Endothelial cell of umbilical vein (primary cell): Measurements from ENCODE around the gene SEMA4G. TPM values are rescaled to one million over a fixed set of nuclear protein-coding genes. Genes with fewer than 3 reads are reported as not detected.
A peak's percentile ranks its signal among the peaks of the same experiment; 100 is the strongest.

Experiments
- BruUV-seq: library from RNA; stranded (reverse); fragments of 400-500 nt; replicated peaks from 2 replicates; lab custom pipeline; 2021; lab: Mats Ljungman, UMichigan
- CTCF ChIA-PET: fragments of 300-600, 350-600 bp; sonication (Branson Sonifier 250); formaldehyde crosslinking; loops from one replicate; lab custom pipeline; 2021; ENCODE audit warnings: antibody characterized with exemption, inconsistent platforms; lab: Charles Lee
- POLR2A ChIA-PET: fragments of 300-600, 350-600 bp; sonication (Branson Sonifier 250); formaldehyde crosslinking; loops from one replicate; lab custom pipeline; 2021; ENCODE audit warnings: antibody characterized with exemption, inconsistent platforms; lab: Charles Lee
- DNase-seq: peaks from one replicate; pipeline ENCODE4 v3.0.0-alpha.2; 2011; ENCODE audit warnings: low read depth, low spot score
- FAIRE-seq: peaks from 2 replicates; lab custom pipeline; 2011; peaks lifted over from hg19 to GRCh38; lab: Jason Lieb, UNC
- H2AFZ ChIP-seq: 2 replicates; pipeline ENCODE4 v1.6.0; 2012; ENCODE audit warnings: low read depth, low read length, control low read depth, inconsistent platforms
- H3K27ac ChIP-seq: 2 replicates; pipeline ENCODE4 v1.5.1; 2011; ENCODE audit warnings: low read depth, mild to moderate bottlenecking, control low read depth, low read length, moderate library complexity; ENCODE audit not compliant: insufficient read depth
- H3K27me3 ChIP-seq, 2 experiments: 2 replicates each; pipeline versions ENCODE4 v1.6.0 to v1.6.1; 2011; ENCODE audit warnings: low read length in 2 of 2, mixed read lengths in 1 of 2; ENCODE audit not compliant: control insufficient read depth in 2 of 2, insufficient read depth in 2 of 2
- H3K36me3 ChIP-seq, 2 experiments: 2 replicates in 1 of 2; 3 replicates in 1 of 2; pipeline ENCODE4 v1.5.1; 2011; ENCODE audit warnings: low read length in 2 of 2, mild to moderate bottlenecking in 1 of 2, moderate library complexity in 1 of 2; ENCODE audit not compliant: control insufficient read depth in 2 of 2, insufficient read depth in 2 of 2; ENCODE audit errors: extremely low read depth in 1 of 2
- H3K4me1 ChIP-seq: 3 replicates; pipeline ENCODE4 v1.5.1; 2011; ENCODE audit warnings: mild to moderate bottlenecking, low read length; ENCODE audit not compliant: control insufficient read depth, insufficient read depth; ENCODE audit errors: extremely low read depth
- H3K4me2 ChIP-seq: 2 replicates; pipeline ENCODE4 v1.6.1; 2011; ENCODE audit warnings: low read length, control low read depth, mixed read lengths; ENCODE audit not compliant: insufficient read depth
- H3K4me3 ChIP-seq, 3 experiments: fragments of 200-600 bp in 1 of 3; sonication (generic), shearing (Covaris generic) in 1 of 3; replicated peaks in 1 of 3; 2 replicates each; pipeline ENCODE4 v1.5.1; 2011 to 2016; ENCODE audit warnings: control low read depth in 3 of 3, low read length in 3 of 3, mild to moderate bottlenecking in 2 of 3, inconsistent platforms in 1 of 3, low read depth in 1 of 3, moderate library complexity in 1 of 3; ENCODE audit not compliant: insufficient read depth in 1 of 3
- H3K79me2 ChIP-seq: 2 replicates; pipeline ENCODE4 v1.6.0; 2012; ENCODE audit warnings: low read length, inconsistent platforms; ENCODE audit not compliant: control insufficient read depth, insufficient read depth
- H3K9ac ChIP-seq: replicated peaks from 2 replicates; pipeline ENCODE3; 2011; ENCODE audit warnings: low read length, control low read depth; ENCODE audit not compliant: insufficient read depth; ENCODE audit errors: extremely low read depth
- H3K9me1 ChIP-seq: replicated peaks from 3 replicates; pipeline ENCODE4 v1.6.0; 2011; ENCODE audit warnings: mild to moderate bottlenecking, low read length; ENCODE audit not compliant: control insufficient read depth, insufficient read depth; ENCODE audit errors: extremely low read depth
- H3K9me3 ChIP-seq: replicated peaks from 2 replicates; pipeline ENCODE4 v1.5.1; 2012; ENCODE audit warnings: low read length, inconsistent platforms; ENCODE audit not compliant: control insufficient read depth, insufficient read depth
- H4K20me1 ChIP-seq: replicated peaks from 2 replicates; pipeline ENCODE3; 2011; ENCODE audit warnings: mild to moderate bottlenecking, low read length; ENCODE audit not compliant: control insufficient read depth, insufficient read depth; ENCODE audit errors: extremely low read depth
- CTCF ChIP-seq, 2 donors: IDR thresholded peaks; 1 replicate in 1 of 2; 2 replicates in 1 of 2; pipeline ENCODE4 v1.5.1; 2011; ENCODE audit warnings: low read length in 2 of 2, mild to moderate bottlenecking in 2 of 2, moderate library complexity in 2 of 2, control low read depth in 1 of 2, inconsistent platforms in 1 of 2, low read depth in 1 of 2; ENCODE audit not compliant: insufficient read depth in 1 of 2; ENCODE audit errors: extremely low read depth in 1 of 2
- EZH2 ChIP-seq: IDR thresholded peaks from 2 replicates; pipeline ENCODE4 v1.6.1; 2012; ENCODE audit warnings: borderline replicate concordance, low read depth, mild to moderate bottlenecking, moderate library complexity, low read length, inconsistent platforms; ENCODE audit not compliant: severe bottlenecking
- JUN ChIP-seq: IDR thresholded peaks from 2 replicates; pipeline ENCODE4 v1.6.1; 2011; ENCODE audit warnings: borderline replicate concordance, low read depth; ENCODE audit not compliant: insufficient read length, insufficient read depth
- POLR2A ChIP-seq: IDR thresholded peaks from 2 replicates; pipeline ENCODE4 v1.6.1; 2012; ENCODE audit warnings: low read depth, mild to moderate bottlenecking, control low read depth, low read length
- POLR2AphosphoS5 ChIP-seq: IDR thresholded peaks from 2 replicates; pipeline ENCODE4 v1.6.1; 2012; ENCODE audit warnings: low read depth, mild to moderate bottlenecking, control low read depth, low read length, moderate library complexity; ENCODE audit not compliant: insufficient read depth
- dilution Hi-C: fragments of 300-500 bp; cut with MboI; formaldehyde crosslinking; loops from one replicate; pipeline ENCODE4 v1.15.0; 2019; ENCODE audit warnings: low sequenced_read_pairs; ENCODE audit not compliant: extremely low pct_ligation_motif_present
- intact Hi-C: fragments of 100-400 bp; cut with micrococcal nuclease; formaldehyde crosslinking; loops from one replicate; pipeline ENCODE4 v1.10.0; 2022
- polyA plus RNA-seq, 4 experiments: library from polyadenylated mRNA; depleted of rRNA in 3 of 4; stranded (reverse) in 3 of 4; unstranded in 1 of 4; fragments of >200 nt; gene quantifications; 2 replicates each; pipeline versions ENCODE4 v1.2.1 to v1.2.3, GENCODE V29; 2011 to 2012; ENCODE audit warnings: missing spikeins in 1 of 4
- total RNA-seq: library from RNA; stranded (reverse); gene quantifications from 2 replicates; pipeline ENCODE4 v1.2.3, GENCODE V29; 2021

The SEMA4G gene
- total and polyA plus RNA-seq, 2 donors (not counting 3 experiments of a cell fraction or from before 2014, with no cell fraction given) = 6.0 to 10.4 TPM

GRCh38 chr10:100968863-100969186 lies 479 bp upstream of the SEMA4G start:
- H3K4me3 ChIP-seq = peak overlapping the region; percentile 13 to 57 (median 23)
- H3K27ac ChIP-seq = no peak overlapping the region
- FAIRE-seq (no peak), DNase-seq (no peak)
- H3K9me3 ChIP-seq = no peaks in the 10 kb centered on the region
- BruUV-seq = no TSS peak
- no peaks in the 10 kb centered on the region for H3K27me3 ChIP-seq
- dilution Hi-C loops (no loop called here), intact Hi-C loops (loop anchor here (1.0 kb wide), 2 partner anchors 18 to 44 kb away; partner anchors contain the start of genes MRPL43 and TWNK)
- H3K9me1 ChIP-seq = no peaks in the 10 kb centered on the region
- H3K4me1 ChIP-seq = peaks cover 12% of the 10 kb centered on the region
- peak overlapping the region; percentile 65 for H3K4me2 ChIP-seq
- TF ChIP-seq JUN = no peak
- no peak for TF ChIP-seq POLR2A
- no peak for TF ChIP-seq CTCF (IDR thresholded peaks at IDR 0.05; ENCODE audit: extremely low read depth in 1 of 2, insufficient read depth in 1 of 2, low read depth in 1 of 2, low read length in 2 of 2)
- TF ChIP-seq POLR2AphosphoS5 = no peak
- peak; percentile 1 for TF ChIP-seq EZH2
- no peaks in the 10 kb centered on the region for H3K79me2 ChIP-seq
- no peak overlapping the region for H3K9ac ChIP-seq
- H3K36me3 ChIP-seq = no peaks in the 10 kb centered on the region
- ChIA-PET CTCF (interaction anchor here (1.0 to 5.3 kb wide), 6 partner anchors 12 to 56 kb away, joined by 3 to 54 read pairs (median 5); partner anchors contain the start of genes MRPL43, SLF2 and TWNK), POLR2A (interaction anchor here (1.4 kb wide), 1 partner anchor 19 kb away, joined by 3 read pairs; the partner anchor contains the start of genes MRPL43 and TWNK)
- H2AFZ ChIP-seq = peak overlapping the region; percentile 95
- H4K20me1 ChIP-seq = no peaks in the 10 kb centered on the region
